GM19035 (cell line): ENCODE measurements around the gene CDH23.

Experiments used
- ATAC-seq: cut with Tn5 transposase; IDR thresholded peaks from one replicate; pipeline ENCODE4 v1.9.1; 2021; ENCODE audit not compliant: unreplicated experiment

Gene CDH23

DNA sequence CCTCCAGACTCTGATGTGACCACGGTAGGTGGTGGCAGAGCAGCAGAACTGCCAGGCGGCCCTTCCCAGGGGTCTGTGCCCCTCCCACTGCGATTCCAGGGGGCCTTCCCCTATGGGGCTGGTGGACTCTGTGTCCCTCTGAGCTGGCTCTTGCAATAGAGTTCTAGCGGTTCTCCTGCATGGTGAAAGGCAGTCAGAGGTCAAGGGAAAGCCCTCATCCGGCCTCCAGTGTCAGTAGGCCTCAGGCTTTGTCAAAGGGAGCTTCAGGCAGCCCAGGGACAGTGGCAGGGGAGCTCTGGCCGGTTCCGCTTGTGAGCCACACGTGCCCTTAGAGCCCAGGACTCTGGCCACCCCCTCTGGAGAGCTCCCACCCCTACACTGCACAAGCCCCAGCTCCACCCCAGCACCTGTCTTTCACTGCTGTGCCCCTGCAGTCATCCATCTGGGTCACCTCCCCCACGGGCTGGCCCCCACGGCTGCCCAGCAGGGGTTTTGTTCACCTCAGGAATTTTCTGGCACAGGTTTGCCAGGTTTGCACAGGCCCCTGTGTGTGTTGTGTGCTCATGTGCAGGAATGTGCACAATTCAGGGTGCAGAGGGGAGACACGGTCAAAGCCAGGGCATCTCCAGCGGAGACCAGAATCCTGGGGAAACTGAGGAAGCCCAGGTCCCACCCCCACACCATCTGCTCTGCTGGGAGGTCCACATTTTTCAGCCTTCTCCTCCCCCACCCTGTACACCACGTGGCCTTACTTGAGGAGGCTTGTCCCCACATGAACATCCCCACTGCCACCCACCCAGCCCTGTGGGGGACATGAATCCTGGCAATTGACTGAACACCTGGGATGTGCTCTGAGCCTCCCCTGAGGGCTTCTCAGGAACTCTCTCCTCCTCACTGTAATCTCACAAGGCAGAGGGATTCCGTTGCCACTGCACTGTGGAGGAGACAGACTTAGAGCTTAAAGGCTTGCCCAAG is 299.1 kb downstream of the CDH23 start:
- no peak for ATAC-seq

- no peak for ATAC-seq
These were observed 300.1 kb downstream of the CDH23 start for GRCh38 chr10:71696628-71697326.

GRCh38 chr10:71697938-71698709 is 301.4 kb downstream of the CDH23 start:
- ATAC-seq, result no peak

DNA sequence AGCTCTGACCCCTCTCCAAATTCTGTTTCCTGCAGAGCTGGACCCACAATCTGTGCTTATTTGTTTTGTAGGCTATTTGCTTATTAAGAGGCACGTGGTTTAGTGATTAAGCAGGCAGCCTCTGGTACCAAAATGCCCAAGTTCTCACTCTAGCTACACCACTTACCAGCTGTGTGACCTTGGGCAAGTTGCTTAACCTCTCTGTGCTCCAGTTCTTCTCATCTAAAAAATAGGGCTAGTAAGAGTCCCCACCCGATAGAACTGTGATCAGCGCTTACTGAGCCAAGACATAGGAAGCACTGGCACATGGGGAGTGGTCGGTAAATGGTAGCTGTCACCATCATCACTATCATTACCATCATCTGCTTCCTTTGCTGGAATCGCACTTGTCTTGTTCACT is 302.0 kb downstream of the CDH23 start:
- ATAC-seq, result no peak

DNA sequence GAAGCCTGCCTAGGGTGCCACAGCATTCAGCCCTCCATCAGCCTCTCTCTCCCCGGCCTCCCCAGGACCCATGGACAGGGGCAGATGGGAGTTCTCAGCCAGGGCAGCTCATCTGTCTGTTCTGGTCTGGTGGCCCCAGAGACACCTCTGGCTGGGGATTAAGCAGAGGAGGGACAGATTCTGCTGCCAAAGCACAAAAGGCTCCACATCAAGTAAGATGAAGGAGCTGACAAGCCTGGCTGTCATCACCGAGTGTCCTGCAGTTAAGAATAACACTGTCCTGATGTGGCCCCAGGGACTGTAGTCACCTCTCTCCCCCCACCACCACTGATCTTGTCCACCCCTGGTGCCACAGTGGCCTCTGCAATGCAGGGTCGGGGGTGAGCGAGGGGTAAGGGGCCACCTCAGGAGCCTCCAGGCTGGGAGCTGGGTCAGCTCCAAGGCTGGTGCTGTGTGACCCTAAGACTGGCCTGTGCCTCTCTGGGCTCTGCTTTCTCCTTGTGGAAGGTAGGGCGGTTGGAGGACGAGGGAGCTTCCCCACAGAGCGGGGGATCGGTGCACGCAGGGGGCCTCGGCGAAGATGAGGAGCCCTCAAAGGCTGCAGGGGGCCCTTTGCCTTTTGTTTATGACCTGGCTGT is 304.1 kb downstream of the CDH23 start:
- ATAC-seq, result no peak

- no peak for ATAC-seq
These were observed 304.9 kb downstream of the CDH23 start for GRCh38 chr10:71701496-71702132.

DNA sequence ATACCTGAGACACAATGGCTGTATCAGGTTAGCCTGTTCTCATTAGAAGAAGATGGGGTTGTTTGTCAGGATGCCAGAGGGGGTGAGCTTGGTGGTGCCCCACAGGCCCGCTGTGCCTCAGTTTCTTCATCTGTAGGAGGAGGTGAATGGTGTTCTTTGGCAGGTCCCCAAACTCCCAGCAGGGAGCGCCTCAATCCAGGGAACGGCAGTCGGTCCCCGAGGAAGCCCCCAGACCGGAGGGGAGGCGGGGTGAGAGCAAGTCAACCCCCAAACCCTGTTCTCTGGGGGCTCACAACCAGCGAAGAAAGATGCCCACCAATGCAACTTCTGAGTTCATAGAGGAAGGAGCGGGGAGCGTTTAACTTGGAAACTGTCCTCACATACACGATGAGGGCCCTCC is 306.9 kb downstream of the CDH23 start:
- no peak for ATAC-seq

DNA sequence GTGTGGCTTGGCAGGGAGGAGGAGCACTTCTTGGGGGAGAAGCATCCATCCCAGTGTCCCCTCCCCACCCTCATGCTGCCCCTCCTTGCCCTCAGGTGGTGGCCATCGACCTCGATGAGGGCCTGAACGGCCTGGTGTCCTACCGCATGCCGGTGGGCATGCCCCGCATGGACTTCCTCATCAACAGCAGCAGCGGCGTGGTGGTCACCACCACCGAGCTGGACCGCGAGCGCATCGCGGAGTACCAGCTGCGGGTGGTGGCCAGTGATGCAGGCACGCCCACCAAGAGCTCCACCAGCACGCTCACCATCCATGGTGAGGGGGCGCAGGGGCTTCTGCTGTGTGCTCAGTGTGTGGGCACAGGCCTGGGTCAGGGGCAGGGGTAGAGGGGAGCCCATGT is 308.1 kb downstream of the CDH23 start:
- no peak for ATAC-seq

DNA sequence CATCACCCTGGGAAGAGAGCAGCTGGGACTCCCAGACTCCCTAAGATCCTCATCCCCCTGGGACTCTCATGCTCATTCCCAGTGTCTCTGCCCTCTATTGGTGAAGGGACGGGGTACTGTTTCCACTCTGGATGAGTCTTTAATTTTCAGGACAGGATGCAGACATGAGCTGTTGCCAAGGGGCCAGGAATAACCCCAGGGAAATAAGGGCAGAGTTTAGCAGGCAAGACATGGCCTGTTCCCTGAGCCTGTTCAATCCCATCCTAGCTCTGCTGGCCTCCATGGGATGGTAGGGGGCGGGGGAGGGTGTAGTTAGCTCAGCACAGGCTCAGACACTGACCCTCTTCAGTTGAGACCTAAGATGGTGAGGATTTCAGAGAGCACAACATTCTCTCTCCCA is 308.9 kb downstream of the CDH23 start:
- ATAC-seq, result no peak

- ATAC-seq, result no peak
These were observed 309.7 kb downstream of the CDH23 start for GRCh38 chr10:71706216-71707121.

- no peak for ATAC-seq
These were observed 310.6 kb downstream of the CDH23 start for GRCh38 chr10:71707240-71707789.

- ATAC-seq, result no peak
These were observed 311.6 kb downstream of the CDH23 start for GRCh38 chr10:71708301-71708703.

GRCh38 chr10:71708897-71709882 is 312.5 kb downstream of the CDH23 start:
- ATAC-seq, result no peak

DNA sequence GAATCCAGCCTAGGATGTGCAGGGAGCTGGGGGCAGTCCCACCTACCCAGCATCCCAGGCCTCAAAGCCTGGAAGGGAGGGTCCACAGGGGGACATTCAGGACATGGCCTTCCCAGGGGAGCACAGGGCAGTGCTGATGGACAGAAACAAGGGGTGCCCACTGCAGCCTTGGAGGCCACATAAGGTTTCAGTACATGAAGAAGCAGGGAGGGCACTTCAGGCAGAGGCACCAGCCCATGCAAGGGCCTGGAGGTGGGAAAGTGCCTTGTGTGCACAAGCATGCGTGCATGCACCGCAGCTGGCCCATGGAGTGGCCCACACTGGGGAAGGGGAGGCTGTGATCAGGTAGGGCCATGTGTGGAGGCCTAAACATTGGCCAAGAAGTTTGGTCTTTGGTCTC is 313.8 kb downstream of the CDH23 start:
- ATAC-seq, result no peak

GRCh38 chr10:71711052-71711623 is 314.4 kb downstream of the CDH23 start:
- no peak for ATAC-seq

DNA sequence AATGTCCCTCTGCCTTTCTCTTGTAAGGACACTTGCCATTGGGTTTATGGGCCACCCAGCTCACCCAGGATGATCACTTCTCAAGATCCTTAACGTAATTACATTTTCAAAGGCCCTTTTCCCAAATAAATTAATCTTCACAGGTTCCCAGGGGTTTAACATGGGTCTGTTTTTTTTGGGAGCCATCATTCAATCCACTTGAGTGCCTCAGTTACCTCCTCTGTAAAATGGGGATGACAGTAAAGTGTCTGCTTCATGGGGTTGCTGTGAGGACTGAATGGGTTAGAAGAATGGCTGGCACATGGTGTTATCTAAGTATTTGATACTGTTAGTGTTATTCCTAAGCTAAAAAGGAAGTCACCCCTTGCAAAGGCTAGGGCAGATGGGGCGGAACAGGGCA is 315.4 kb downstream of the CDH23 start:
- ATAC-seq, result no peak

GRCh38 chr10:71712572-71713134 is 315.9 kb downstream of the CDH23 start:
- no peak for ATAC-seq
